IMR-90 (cell line): ENCODE data around the gene PIK3CB. TPM values are rescaled to one million over a fixed set of nuclear protein-coding genes. Genes with fewer than 3 reads are reported as not detected.

ENCODE experiments used
- ATAC-seq: fragments of 200-7000 bp; cut with Tn5 transposase; 2 replicates; pipeline ENCODE4 v1.9.1; 2020; ENCODE audit warnings: low read depth, mild to moderate bottlenecking, moderate library complexity
- BruUV-seq: library from RNA; stranded (reverse); fragments of 400-500 nt; replicated peaks from 2 replicates; lab custom pipeline; 2021; lab: Mats Ljungman, UMichigan
- CTCF ChIA-PET: fragments of 300-600 bp; formaldehyde crosslinking; extraction: SDS; loops from one replicate; lab custom pipeline; 2021; ENCODE audit warnings: antibody characterized with exemption; lab: Yijun Ruan, JAX
- POLR2A ChIA-PET: fragments of 300-600 bp; sonication (Branson Sonifier 250); formaldehyde crosslinking; loops from one replicate; lab custom pipeline; 2022; ENCODE audit warnings: antibody characterized with exemption; ENCODE audit not compliant: unreplicated experiment; lab: Charles Lee
- DNase-seq: peaks from one replicate; pipeline ENCODE4 v3.0.0; 2013
- H2AFZ ChIP-seq: replicated peaks from 2 replicates; pipeline ENCODE3; 2013; ENCODE audit warnings: low read length, mild to moderate bottlenecking; ENCODE audit not compliant: poor library complexity
- H2AK5ac ChIP-seq: 2 replicates; pipeline ENCODE4 v1.6.1; 2013; ENCODE audit warnings: low read depth, low read length, inconsistent platforms
- H2AK9ac ChIP-seq: replicated peaks from 2 replicates; pipeline ENCODE3; 2013; ENCODE audit warnings: mild to moderate bottlenecking, low read depth, low read length, moderate library complexity; ENCODE audit not compliant: poor library complexity
- H2BK120ac ChIP-seq: 2 replicates; pipeline ENCODE4 v1.6.1; 2013; ENCODE audit warnings: low read depth, low read length, inconsistent platforms
- H2BK15ac ChIP-seq: 3 replicates; pipeline ENCODE4 v1.6.1; 2013; ENCODE audit warnings: low read depth, low read length, inconsistent platforms
- H2BK20ac ChIP-seq: 2 replicates; pipeline ENCODE4 v1.6.1; 2013; ENCODE audit warnings: low read depth, mild to moderate bottlenecking, inconsistent platforms, low read length, moderate library complexity
- H2BK5ac ChIP-seq: 2 replicates; pipeline ENCODE4 v1.6.1; 2013; ENCODE audit warnings: mild to moderate bottlenecking, low read depth, low read length, inconsistent platforms; ENCODE audit not compliant: poor library complexity, severe bottlenecking
- H3K14ac ChIP-seq: replicated peaks from 2 replicates; pipeline ENCODE4 v1.6.1; 2013; ENCODE audit warnings: low read depth, low read length, inconsistent platforms
- H3K18ac ChIP-seq: 2 replicates; pipeline ENCODE4 v1.6.1; 2013; ENCODE audit warnings: low read depth, low read length, control low read depth
- H3K23ac ChIP-seq: 2 replicates; pipeline ENCODE4 v1.6.1; 2013; ENCODE audit warnings: low read depth, low read length, inconsistent platforms
- H3K27ac ChIP-seq: 2 replicates; pipeline ENCODE4 v1.5.1; 2013; ENCODE audit warnings: mild to moderate bottlenecking, control low read depth, low read length; ENCODE audit not compliant: insufficient read depth
- H3K27me3 ChIP-seq: 2 replicates; pipeline ENCODE4 v1.6.1; 2013; ENCODE audit warnings: low read length; ENCODE audit not compliant: control insufficient read depth, insufficient read depth
- H3K36me3 ChIP-seq: 2 replicates; pipeline ENCODE4 v1.6.1; 2013; ENCODE audit warnings: low read length, mixed read lengths; ENCODE audit not compliant: control insufficient read depth, insufficient read depth
- H3K4ac ChIP-seq: 2 replicates; pipeline ENCODE4 v1.6.1; 2013; ENCODE audit warnings: low read depth, low read length, inconsistent platforms
- H3K4me1 ChIP-seq: 2 replicates; pipeline ENCODE4 v1.6.1; 2013; ENCODE audit warnings: low read length, mixed read lengths; ENCODE audit not compliant: control insufficient read depth, insufficient read depth
- H3K4me2 ChIP-seq: 2 replicates; pipeline ENCODE4 v1.6.1; 2013; ENCODE audit warnings: low read depth, mild to moderate bottlenecking, control low read depth, low read length, moderate library complexity
- H3K4me3 ChIP-seq: 2 replicates; pipeline ENCODE4 v1.5.1; 2013; ENCODE audit warnings: low read depth, mild to moderate bottlenecking, control low read depth, low read length, moderate library complexity; ENCODE audit not compliant: insufficient read depth
- H3K56ac ChIP-seq: 2 replicates; pipeline ENCODE4 v1.6.1; 2013; ENCODE audit warnings: low read length, inconsistent platforms; ENCODE audit not compliant: insufficient read depth; ENCODE audit errors: extremely low read depth
- H3K79me1 ChIP-seq, 2 experiments: 2 replicates each; pipeline ENCODE4 v1.6.1; 2013; ENCODE audit warnings: low read length in 2 of 2, inconsistent platforms in 1 of 2, low read depth in 1 of 2
- H3K9ac ChIP-seq: 2 replicates; pipeline ENCODE4 v1.6.1; 2013; ENCODE audit warnings: low read depth, low read length, control low read depth
- H3K9me1 ChIP-seq: 2 replicates; pipeline ENCODE4 v1.6.1; 2013; ENCODE audit warnings: low read length, inconsistent platforms; ENCODE audit not compliant: insufficient read depth
- H3K9me3 ChIP-seq: 2 replicates; pipeline ENCODE4 v1.6.1; 2013; ENCODE audit warnings: low read length; ENCODE audit not compliant: control insufficient read depth, insufficient read depth
- H4K20me1 ChIP-seq: 2 replicates; pipeline ENCODE4 v1.6.1; 2013; ENCODE audit warnings: low read length, inconsistent platforms; ENCODE audit not compliant: insufficient read depth
- H4K5ac ChIP-seq: 2 replicates; pipeline ENCODE4 v1.6.1; 2013; ENCODE audit warnings: mild to moderate bottlenecking, low read depth, low read length, control low read depth
- H4K8ac ChIP-seq, 2 experiments: 2 replicates each; pipeline ENCODE4 v1.6.1; 2013; ENCODE audit warnings: low read depth in 2 of 2, low read length in 2 of 2, control low read depth in 1 of 2, inconsistent platforms in 1 of 2
- H4K91ac ChIP-seq: 2 replicates; pipeline ENCODE4 v1.6.1; 2013; ENCODE audit warnings: low read depth, low read length, inconsistent platforms; ENCODE audit not compliant: insufficient read depth
- BHLHE40 ChIP-seq: fragments of 150-350 bp; IDR thresholded peaks from 2 replicates; pipeline ENCODE4 v1.6.1; 2016; ENCODE audit warnings: mild to moderate bottlenecking, low read depth, low read length
- WGBS, 2 experiments: methylation state at CpG; one replicate each; pipeline versions ENCODE4 v1.1.5 to v1.1.7; 2013; ENCODE audit warnings: missing lambda C conversion rate in 2 of 2; ENCODE audit not compliant: insufficient read length in 1 of 2; ENCODE audit errors: extremely low coverage in 2 of 2; 5-methylcytosine and 5-hydroxymethylcytosine counted together
- dilution Hi-C: fragments of 300-500 bp; cut with HindIII; formaldehyde crosslinking; loops from one replicate; pipeline ENCODE4 v1.14.3; 2018; ENCODE audit warnings: low sequenced_read_pairs; ENCODE audit not compliant: unreplicated experiment
- in situ Hi-C: fragments of 300-500 bp; cut with MboI; formaldehyde crosslinking; loops from 3 replicates; pipeline ENCODE4 v1.14.3; 2019; ENCODE audit warnings: low sequenced_read_pairs, inconsistent platforms, mixed read lengths
- intact Hi-C: fragments of 100-400 bp; cut with micrococcal nuclease; formaldehyde crosslinking; loops from 2 replicates; pipeline ENCODE4 v1.10.0; 2022
- polyA plus RNA-seq, 3 experiments: library from polyadenylated mRNA; depleted of rRNA; stranded (reverse); fragments of >200 nt; gene quantifications; 2 replicates each; pipeline ENCODE4 v1.2.3, GENCODE V29; 2012; ENCODE audit warnings: low replicate concordance in 1 of 3
- total RNA-seq: library from RNA; depleted of rRNA; stranded (reverse); fragments of >200 nt; gene quantifications from 2 replicates; pipeline ENCODE4 v1.2.3, GENCODE V29; 2012
- TF ChIP-seq, protein P1 (sequence below): conservative IDR thresholded peaks from 2 replicates; pipeline ENCODE4 v1.5.1; 2012; ENCODE audit warnings: mild to moderate bottlenecking, low read depth, low read length, improper control_type of control experiment
- TF ChIP-seq, protein P2 (sequence below): fragments of 150-350 bp; IDR thresholded peaks from 2 replicates; pipeline ENCODE4 v1.6.1; 2017; ENCODE audit warnings: mild to moderate bottlenecking, antibody characterized with exemption, low read length, low read depth
- TF ChIP-seq, protein P3 (sequence below): fragments of 150-350 bp; IDR thresholded peaks from 2 replicates; pipeline ENCODE4 v1.6.1; 2016; ENCODE audit warnings: low read depth, mild to moderate bottlenecking, low read length, moderate library complexity, borderline replicate concordance

The PIK3CB gene
- total and polyA plus RNA-seq, 2 of the 4 experiments (the other 2 are of a cell fraction): 6.3 to 6.8 TPM

DNA sequence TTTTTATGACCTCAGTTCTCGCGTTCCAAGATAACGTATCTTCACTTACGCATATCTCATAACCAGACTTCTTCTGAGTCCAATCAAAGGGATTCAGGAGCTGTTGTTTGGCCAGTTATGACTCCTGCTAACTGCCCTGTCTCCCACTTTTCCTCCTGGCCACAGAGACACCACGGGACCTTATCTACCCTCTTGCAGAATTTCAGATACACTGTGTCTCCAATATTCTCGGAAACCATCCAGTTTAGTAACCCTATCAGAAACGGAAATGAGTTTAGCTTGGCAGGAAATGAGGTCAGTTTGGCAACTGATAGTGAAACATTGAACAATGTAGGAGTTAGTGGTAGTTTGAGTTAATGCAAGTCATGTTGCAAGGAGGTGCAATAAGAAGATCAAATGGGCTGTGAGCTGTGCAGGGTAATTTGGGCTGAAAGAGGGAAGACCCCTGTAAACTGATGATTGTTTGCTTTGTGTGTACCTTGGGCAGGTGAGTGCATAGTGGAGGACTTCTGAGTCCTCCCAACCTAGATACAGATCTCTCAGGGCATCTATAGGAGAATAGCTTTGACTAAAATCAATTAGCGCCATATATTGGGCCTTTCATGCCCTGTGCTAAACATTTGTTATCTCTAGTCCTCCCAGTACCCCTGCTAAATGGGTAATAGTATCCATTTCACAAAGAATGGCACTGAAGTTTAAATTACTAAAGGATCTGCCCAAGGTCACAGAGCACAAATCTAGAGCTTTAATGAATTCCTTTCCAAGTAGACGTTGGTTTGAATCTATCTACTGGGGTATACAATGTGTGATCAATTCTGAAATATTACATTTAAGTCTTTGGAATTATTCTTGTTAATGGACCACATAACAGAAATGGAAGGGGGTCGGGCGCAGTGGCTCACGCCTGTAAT, 41.3 kb upstream of the PIK3CB start:
- H4K20me1 ChIP-seq: no peaks in the 10 kb centered on the region
- no peak overlapping the region for H4K5ac ChIP-seq
- no peaks in the 10 kb centered on the region for H3K9me1 ChIP-seq
- no peak overlapping the region for H3K9ac ChIP-seq
- ATAC-seq (no peak), DNase-seq (no peak)
- H3K27me3 ChIP-seq: no peaks in the 10 kb centered on the region
- ChIA-PET CTCF (no interaction called here), POLR2A (no interaction called here)
- no peak overlapping the region for H3K4ac ChIP-seq
- no peak overlapping the region for H3K23ac ChIP-seq
- H2BK120ac ChIP-seq: no peak overlapping the region
- BruUV-seq: no TSS peak
- no peaks in the 10 kb centered on the region for H3K4me1 ChIP-seq
- H3K27ac ChIP-seq: no peak overlapping the region
- no peak overlapping the region for H3K14ac ChIP-seq
- no peak overlapping the region for H2BK15ac ChIP-seq
- no peaks in the 10 kb centered on the region for H3K79me1 ChIP-seq
- no peaks in the 10 kb centered on the region for H3K36me3 ChIP-seq
- H3K56ac ChIP-seq: no peak overlapping the region
- H2BK20ac ChIP-seq: no peak overlapping the region
- in situ Hi-C loops (no loop called here), intact Hi-C loops (no loop called here), dilution Hi-C loops (no loop called here)
- no peak overlapping the region for H3K18ac ChIP-seq
- no peak overlapping the region for H2AFZ ChIP-seq
- H3K4me3 ChIP-seq: no peak overlapping the region
- H3K9me3 ChIP-seq: no peaks in the 10 kb centered on the region
- WGBS, 2 experiments: 69% methylated on average over 4 of the region's 12 CpGs; no CpG with 5 or more reads in 1 of the 2 experiments
- no peak overlapping the region for H4K91ac ChIP-seq
- no peak overlapping the region for H2AK9ac ChIP-seq
- TF ChIP-seq BHLHE40: no peak
- TF ChIP-seq, protein P1, sequence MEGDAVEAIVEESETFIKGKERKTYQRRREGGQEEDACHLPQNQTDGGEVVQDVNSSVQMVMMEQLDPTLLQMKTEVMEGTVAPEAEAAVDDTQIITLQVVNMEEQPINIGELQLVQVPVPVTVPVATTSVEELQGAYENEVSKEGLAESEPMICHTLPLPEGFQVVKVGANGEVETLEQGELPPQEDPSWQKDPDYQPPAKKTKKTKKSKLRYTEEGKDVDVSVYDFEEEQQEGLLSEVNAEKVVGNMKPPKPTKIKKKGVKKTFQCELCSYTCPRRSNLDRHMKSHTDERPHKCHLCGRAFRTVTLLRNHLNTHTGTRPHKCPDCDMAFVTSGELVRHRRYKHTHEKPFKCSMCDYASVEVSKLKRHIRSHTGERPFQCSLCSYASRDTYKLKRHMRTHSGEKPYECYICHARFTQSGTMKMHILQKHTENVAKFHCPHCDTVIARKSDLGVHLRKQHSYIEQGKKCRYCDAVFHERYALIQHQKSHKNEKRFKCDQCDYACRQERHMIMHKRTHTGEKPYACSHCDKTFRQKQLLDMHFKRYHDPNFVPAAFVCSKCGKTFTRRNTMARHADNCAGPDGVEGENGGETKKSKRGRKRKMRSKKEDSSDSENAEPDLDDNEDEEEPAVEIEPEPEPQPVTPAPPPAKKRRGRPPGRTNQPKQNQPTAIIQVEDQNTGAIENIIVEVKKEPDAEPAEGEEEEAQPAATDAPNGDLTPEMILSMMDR: no peak
- TF ChIP-seq, protein P2, sequence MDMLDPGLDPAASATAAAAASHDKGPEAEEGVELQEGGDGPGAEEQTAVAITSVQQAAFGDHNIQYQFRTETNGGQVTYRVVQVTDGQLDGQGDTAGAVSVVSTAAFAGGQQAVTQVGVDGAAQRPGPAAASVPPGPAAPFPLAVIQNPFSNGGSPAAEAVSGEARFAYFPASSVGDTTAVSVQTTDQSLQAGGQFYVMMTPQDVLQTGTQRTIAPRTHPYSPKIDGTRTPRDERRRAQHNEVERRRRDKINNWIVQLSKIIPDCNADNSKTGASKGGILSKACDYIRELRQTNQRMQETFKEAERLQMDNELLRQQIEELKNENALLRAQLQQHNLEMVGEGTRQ: no peak
- TF ChIP-seq, protein P3, sequence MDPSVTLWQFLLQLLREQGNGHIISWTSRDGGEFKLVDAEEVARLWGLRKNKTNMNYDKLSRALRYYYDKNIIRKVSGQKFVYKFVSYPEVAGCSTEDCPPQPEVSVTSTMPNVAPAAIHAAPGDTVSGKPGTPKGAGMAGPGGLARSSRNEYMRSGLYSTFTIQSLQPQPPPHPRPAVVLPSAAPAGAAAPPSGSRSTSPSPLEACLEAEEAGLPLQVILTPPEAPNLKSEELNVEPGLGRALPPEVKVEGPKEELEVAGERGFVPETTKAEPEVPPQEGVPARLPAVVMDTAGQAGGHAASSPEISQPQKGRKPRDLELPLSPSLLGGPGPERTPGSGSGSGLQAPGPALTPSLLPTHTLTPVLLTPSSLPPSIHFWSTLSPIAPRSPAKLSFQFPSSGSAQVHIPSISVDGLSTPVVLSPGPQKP: no peak
- no peak overlapping the region for H3K4me2 ChIP-seq
- H2BK5ac ChIP-seq: no peak overlapping the region
- no peak overlapping the region for H2AK5ac ChIP-seq
- H4K8ac ChIP-seq: no peak overlapping the region
